Measurements from ENCODE around the gene KRTAP12-4.

Gene KRTAP12-4

DNA sequence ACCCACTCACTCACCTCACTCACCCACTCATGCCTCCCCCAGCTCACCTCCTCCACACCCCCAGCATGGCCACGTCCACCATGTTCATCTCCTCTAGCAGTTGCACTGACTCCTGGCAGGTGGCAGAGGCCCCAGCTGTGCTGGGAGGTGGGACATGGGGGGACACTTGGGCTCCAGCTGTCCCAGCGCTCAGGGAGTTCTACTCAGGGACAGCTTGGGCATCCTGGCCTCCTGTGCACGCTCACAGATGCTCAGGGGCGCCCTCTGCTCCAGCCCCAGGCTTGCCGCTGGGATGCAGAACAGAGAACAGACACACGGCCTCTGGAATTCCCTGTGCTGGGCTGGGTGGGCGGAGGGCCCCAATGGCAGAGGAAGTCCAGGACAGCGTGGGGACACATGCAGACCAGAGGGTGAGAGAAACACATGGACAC lies 37.4 kb downstream of the KRTAP12-4 start:
- Histone ChIP-seq H3K27me3 (ENCODE audit: insufficient read depth, poor library complexity, severe bottlenecking) (no peaks in the 10 kb centered on the region), H3K27ac (replicated peaks) (no peak overlapping the region), H3K4me3 (replicated peaks; ENCODE audit: insufficient read depth, low read length) (no peak overlapping the region)
- TF ChIP-seq POLR2AphosphoS5 (IDR thresholded peaks at IDR 0.05; ENCODE audit: low read depth) = no peak
- TF ChIP-seq GABPA (IDR thresholded peaks at IDR 0.05; ENCODE audit: low read depth) = no peak
- TF ChIP-seq SPI1 (IDR thresholded peaks at IDR 0.05; ENCODE audit: borderline replicate concordance, low read depth) = no peak
- TF ChIP-seq, protein P1, sequence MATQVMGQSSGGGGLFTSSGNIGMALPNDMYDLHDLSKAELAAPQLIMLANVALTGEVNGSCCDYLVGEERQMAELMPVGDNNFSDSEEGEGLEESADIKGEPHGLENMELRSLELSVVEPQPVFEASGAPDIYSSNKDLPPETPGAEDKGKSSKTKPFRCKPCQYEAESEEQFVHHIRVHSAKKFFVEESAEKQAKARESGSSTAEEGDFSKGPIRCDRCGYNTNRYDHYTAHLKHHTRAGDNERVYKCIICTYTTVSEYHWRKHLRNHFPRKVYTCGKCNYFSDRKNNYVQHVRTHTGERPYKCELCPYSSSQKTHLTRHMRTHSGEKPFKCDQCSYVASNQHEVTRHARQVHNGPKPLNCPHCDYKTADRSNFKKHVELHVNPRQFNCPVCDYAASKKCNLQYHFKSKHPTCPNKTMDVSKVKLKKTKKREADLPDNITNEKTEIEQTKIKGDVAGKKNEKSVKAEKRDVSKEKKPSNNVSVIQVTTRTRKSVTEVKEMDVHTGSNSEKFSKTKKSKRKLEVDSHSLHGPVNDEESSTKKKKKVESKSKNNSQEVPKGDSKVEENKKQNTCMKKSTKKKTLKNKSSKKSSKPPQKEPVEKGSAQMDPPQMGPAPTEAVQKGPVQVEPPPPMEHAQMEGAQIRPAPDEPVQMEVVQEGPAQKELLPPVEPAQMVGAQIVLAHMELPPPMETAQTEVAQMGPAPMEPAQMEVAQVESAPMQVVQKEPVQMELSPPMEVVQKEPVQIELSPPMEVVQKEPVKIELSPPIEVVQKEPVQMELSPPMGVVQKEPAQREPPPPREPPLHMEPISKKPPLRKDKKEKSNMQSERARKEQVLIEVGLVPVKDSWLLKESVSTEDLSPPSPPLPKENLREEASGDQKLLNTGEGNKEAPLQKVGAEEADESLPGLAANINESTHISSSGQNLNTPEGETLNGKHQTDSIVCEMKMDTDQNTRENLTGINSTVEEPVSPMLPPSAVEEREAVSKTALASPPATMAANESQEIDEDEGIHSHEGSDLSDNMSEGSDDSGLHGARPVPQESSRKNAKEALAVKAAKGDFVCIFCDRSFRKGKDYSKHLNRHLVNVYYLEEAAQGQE (IDR thresholded peaks at IDR 0.05; ENCODE audit: insufficient replicate concordance, low read depth) = no peak
- TF ChIP-seq, protein P2, sequence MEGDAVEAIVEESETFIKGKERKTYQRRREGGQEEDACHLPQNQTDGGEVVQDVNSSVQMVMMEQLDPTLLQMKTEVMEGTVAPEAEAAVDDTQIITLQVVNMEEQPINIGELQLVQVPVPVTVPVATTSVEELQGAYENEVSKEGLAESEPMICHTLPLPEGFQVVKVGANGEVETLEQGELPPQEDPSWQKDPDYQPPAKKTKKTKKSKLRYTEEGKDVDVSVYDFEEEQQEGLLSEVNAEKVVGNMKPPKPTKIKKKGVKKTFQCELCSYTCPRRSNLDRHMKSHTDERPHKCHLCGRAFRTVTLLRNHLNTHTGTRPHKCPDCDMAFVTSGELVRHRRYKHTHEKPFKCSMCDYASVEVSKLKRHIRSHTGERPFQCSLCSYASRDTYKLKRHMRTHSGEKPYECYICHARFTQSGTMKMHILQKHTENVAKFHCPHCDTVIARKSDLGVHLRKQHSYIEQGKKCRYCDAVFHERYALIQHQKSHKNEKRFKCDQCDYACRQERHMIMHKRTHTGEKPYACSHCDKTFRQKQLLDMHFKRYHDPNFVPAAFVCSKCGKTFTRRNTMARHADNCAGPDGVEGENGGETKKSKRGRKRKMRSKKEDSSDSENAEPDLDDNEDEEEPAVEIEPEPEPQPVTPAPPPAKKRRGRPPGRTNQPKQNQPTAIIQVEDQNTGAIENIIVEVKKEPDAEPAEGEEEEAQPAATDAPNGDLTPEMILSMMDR (IDR thresholded peaks at IDR 0.05; ENCODE audit: insufficient read depth, low read length) = no peak
- no peak for DNase-seq (ENCODE audit: low read depth in 1 of 2, low spot score in 1 of 2)

DNA sequence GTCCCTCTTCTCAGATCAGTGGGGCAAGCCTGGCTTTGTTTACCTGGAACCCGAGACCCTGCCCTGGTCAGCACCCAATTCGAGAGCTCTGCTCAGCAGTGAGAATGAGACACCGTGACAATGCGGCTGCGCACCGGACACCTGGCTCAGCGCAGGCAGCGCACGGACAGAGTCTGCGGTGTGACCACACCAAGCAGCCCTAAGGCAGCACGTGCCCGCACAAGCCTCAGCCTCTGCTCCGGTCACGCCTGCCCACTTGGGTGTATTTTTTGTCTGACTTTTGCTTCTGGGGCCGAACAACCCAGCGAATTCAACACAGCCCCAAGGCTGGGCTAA lies 37.9 kb downstream of the KRTAP12-4 start:
- no peak for DNase-seq (ENCODE audit: low read depth in 1 of 2, low spot score in 1 of 2)
- TF ChIP-seq, protein P1 (IDR thresholded peaks at IDR 0.05; ENCODE audit: insufficient replicate concordance, low read depth) = no peak
- TF ChIP-seq, protein P2 (IDR thresholded peaks at IDR 0.05; ENCODE audit: insufficient read depth, low read length) = no peak
- no peak for TF ChIP-seq GABPA (IDR thresholded peaks at IDR 0.05; ENCODE audit: low read depth)
- no peak for TF ChIP-seq POLR2AphosphoS5 (IDR thresholded peaks at IDR 0.05; ENCODE audit: low read depth)
- no peak for TF ChIP-seq SPI1 (IDR thresholded peaks at IDR 0.05; ENCODE audit: borderline replicate concordance, low read depth)
- no peaks in the 10 kb centered on the region for H3K27me3 ChIP-seq (ENCODE audit: insufficient read depth, poor library complexity, severe bottlenecking)
- no peak overlapping the region for H3K27ac ChIP-seq (replicated peaks)
- no peak overlapping the region for H3K4me3 ChIP-seq (replicated peaks; ENCODE audit: insufficient read depth, low read length)

DNA sequence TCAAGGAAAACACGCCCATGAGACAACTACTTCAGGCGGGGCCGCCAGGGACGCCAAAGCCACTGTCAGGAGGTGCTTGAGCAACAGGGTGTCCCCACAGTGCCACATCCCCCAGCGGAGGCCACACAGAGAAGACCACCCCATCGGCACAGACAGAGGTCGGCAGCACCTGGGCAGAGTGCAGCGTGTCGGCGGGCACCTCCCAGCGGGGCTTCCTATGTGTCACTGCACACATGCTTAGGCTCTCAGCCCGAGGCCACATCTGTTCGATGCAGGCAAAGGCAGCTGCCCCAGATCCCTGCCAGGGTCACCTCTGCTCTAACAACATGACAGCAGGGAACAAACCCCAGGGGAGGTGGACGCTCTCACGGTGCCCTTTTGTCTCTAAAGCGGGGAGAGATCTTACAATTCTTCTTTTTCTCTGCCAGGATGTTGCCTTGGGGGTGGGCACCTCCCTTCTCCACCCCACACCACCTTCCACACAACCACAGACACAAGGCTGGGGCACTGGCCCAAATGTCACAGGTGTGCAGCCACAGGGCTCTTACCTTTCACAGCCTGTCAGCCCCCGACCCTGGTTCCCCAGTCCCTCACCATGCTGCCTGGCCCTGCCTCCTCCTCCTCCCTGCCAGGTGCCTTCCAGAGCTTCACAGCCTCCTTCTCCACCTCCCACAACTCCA lies 38.4 kb downstream of the KRTAP12-4 start:
- Histone ChIP-seq H3K27ac (replicated peaks) (no peak overlapping the region), H3K27me3 (ENCODE audit: insufficient read depth, poor library complexity, severe bottlenecking) (no peaks in the 10 kb centered on the region), H3K4me3 (replicated peaks; ENCODE audit: insufficient read depth, low read length) (no peak overlapping the region)
- DNase-seq (ENCODE audit: low read depth in 1 of 2, low spot score in 1 of 2) = no peak
- TF ChIP-seq SPI1 (IDR thresholded peaks at IDR 0.05; ENCODE audit: borderline replicate concordance, low read depth) (no peak), POLR2AphosphoS5 (IDR thresholded peaks at IDR 0.05; ENCODE audit: low read depth) (no peak), GABPA (IDR thresholded peaks at IDR 0.05; ENCODE audit: low read depth) (no peak)
- TF ChIP-seq, protein P2 (IDR thresholded peaks at IDR 0.05; ENCODE audit: insufficient read depth, low read length) = no peak
- TF ChIP-seq, protein P1 (IDR thresholded peaks at IDR 0.05; ENCODE audit: insufficient replicate concordance, low read depth) = no peak

Measured in HL-60 (cell line).